Femur (tissue), 1 donor: ENCODE measurements around the gene COX7C.

Source experiments
- DNase-seq: peaks from one replicate; pipeline ENCODE4 v3.0.0-alpha.2; 2017

The COX7C gene

GRCh38 chr5:86665984-86666760 is 48.4 kb downstream of the COX7C start:
- DNase-seq: no peak

DNA sequence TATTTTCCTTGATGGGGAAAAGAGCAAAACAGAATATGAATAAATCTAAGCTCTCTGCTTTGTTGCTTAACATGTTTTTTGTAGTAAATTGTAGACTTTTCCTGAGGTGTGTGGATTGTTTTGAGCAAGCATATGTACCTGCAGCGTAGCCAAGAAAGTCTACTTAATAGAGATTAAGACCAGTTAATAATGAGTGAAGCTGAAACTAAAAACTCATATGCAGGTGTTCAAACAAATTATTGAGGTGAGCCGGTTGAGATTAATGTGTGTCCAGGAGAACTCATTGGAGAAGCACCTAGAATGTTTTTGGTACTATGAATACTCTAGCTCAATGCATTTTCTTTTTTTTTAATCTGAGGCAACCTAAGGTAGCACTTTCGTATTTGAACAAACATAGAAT is 49.2 kb downstream of the COX7C start:
- DNase-seq: no peak
